A549 (cell line): ENCODE measurements around the gene DHX29. TPM values are rescaled to one million over a fixed set of nuclear protein-coding genes. Genes with fewer than 3 reads are reported as not detected.

ENCODE experiments used
- ATAC-seq, 2 experiments: fragments of 200-7000 bp in 1 of 2; fragments of >200 bp in 1 of 2; cut with Nextera tagmentation in 1 of 2; cut with Tn5 transposase in 1 of 2; 3 replicates each; pipeline versions ENCODE4 v1.8.0 to v1.9.1; 2018 to 2020; ENCODE audit warnings: mild to moderate bottlenecking in 1 of 2, moderate library complexity in 1 of 2
- CTCF ChIA-PET: fragments of 300-600 bp; sonication (Branson Sonifier 250); formaldehyde crosslinking; extraction: SDS; loops from one replicate; lab custom pipeline; 2021; ENCODE audit warnings: antibody characterized with exemption, inconsistent platforms; lab: Yijun Ruan, JAX
- POLR2A ChIA-PET: fragments of 350-600 bp; formaldehyde crosslinking; extraction: SDS; loops from one replicate; lab custom pipeline; 2021; ENCODE audit warnings: antibody characterized with exemption, inconsistent platforms; lab: Yijun Ruan, JAX
- DNase-seq, 2 experiments: peaks; one replicate each; pipeline versions ENCODE4 v3.0.0 to v3.0.0-alpha.2; 2011 to 2016; ENCODE audit warnings: low read depth in 1 of 2, low spot score in 1 of 2
- FAIRE-seq: peaks from 2 replicates; lab custom pipeline; 2011; peaks lifted over from hg19 to GRCh38; lab: Jason Lieb, UNC
- H3K27ac ChIP-seq, 2 experiments: fragments of >200 bp; sonication (Bioruptor Twin); formaldehyde crosslinking; 3 replicates each; pipeline ENCODE4 v1.5.1; 2016 to 2017
- H3K4me1 ChIP-seq: fragments of >200 bp; sonication (Bioruptor Twin); formaldehyde crosslinking; 3 replicates; pipeline ENCODE4 v1.6.1; 2016
- H3K4me2 ChIP-seq: fragments of >200 bp; sonication (Bioruptor Twin); formaldehyde crosslinking; 3 replicates; pipeline ENCODE4 v1.6.1; 2016
- H3K4me3 ChIP-seq: fragments of >200 bp; sonication (Bioruptor Twin); formaldehyde crosslinking; 3 replicates; pipeline ENCODE4 v1.5.1; 2016
- H3K9me3 ChIP-seq: fragments of >200 bp; sonication (Bioruptor Twin); formaldehyde crosslinking; 3 replicates; pipeline ENCODE4 v1.6.1; 2016
- CBX2 ChIP-seq: fragments of 200-600 bp; sonication (generic); IDR thresholded peaks from 2 replicates; pipeline ENCODE4 v1.6.1; 2016; ENCODE audit warnings: low read depth, mild to moderate bottlenecking, borderline replicate concordance
- EP300 ChIP-seq, 2 experiments: fragments of >200 bp; sonication (Bioruptor Twin); formaldehyde crosslinking; IDR thresholded peaks; 2 replicates in 1 of 2; 3 replicates in 1 of 2; pipeline ENCODE4 v1.6.1; 2016 to 2017
- FOSB ChIP-seq: fragments of 250-450 bp; sonication (Bioruptor Pico); IDR thresholded peaks from 2 replicates; pipeline ENCODE4 v1.5.0; 2020; ENCODE audit warnings: mild to moderate bottlenecking, moderate library complexity
- FOXS1 ChIP-seq: fragments of 250-450 bp; sonication (Bioruptor Pico); IDR thresholded peaks from 2 replicates; pipeline ENCODE4 v1.5.0; 2020; ENCODE audit warnings: mild to moderate bottlenecking, moderate library complexity
- GATA3 ChIP-seq: IDR thresholded peaks from 2 replicates; pipeline ENCODE4 v1.6.1; 2012; ENCODE audit warnings: borderline replicate concordance
- HES2 ChIP-seq: fragments of >200 bp; sonication (Bioruptor Twin); formaldehyde crosslinking; IDR thresholded peaks from 2 replicates; pipeline ENCODE4 v1.6.1; 2016
- MAX ChIP-seq: IDR thresholded peaks from 2 replicates; pipeline ENCODE4 v1.6.1; 2012
- MAZ ChIP-seq: fragments of 150-350 bp; IDR thresholded peaks from 2 replicates; pipeline ENCODE4 v1.6.1; 2014; ENCODE audit warnings: antibody characterized with exemption, low read depth, low read length, borderline replicate concordance
- NPAS2 ChIP-seq: fragments of 250-450 bp; sonication (Bioruptor Pico); IDR thresholded peaks from 2 replicates; pipeline ENCODE4 v1.8.0; 2022; ENCODE audit warnings: mild to moderate bottlenecking, moderate library complexity, borderline replicate concordance
- POLR2A ChIP-seq: IDR thresholded peaks from 2 replicates; pipeline ENCODE4 v1.6.1; 2012; ENCODE audit warnings: mild to moderate bottlenecking, low read length
- POLR2AphosphoS2 ChIP-seq: conservative IDR thresholded peaks from 2 replicates; pipeline ENCODE4 v1.6.1; 2012; ENCODE audit warnings: low read length, improper control_type of control experiment, inconsistent platforms
- REST ChIP-seq: fragments of 200-600 bp; sonication (generic); IDR thresholded peaks from 2 replicates; pipeline ENCODE4 v1.6.1; 2016; ENCODE audit warnings: antibody characterized with exemption, mild to moderate bottlenecking, moderate library complexity
- RFX5 ChIP-seq: fragments of 450-650 bp; IDR thresholded peaks from 2 replicates; pipeline ENCODE4 v1.7.1; 2014; ENCODE audit warnings: antibody characterized with exemption, mild to moderate bottlenecking, moderate library complexity
- USF2 ChIP-seq: fragments of 450-650 bp; IDR thresholded peaks from 2 replicates; pipeline ENCODE4 v1.6.1; 2014; ENCODE audit warnings: antibody characterized with exemption
- ZFP36 ChIP-seq: fragments of 450-650 bp; IDR thresholded peaks from 2 replicates; pipeline ENCODE4 v1.6.1; 2014; ENCODE audit warnings: borderline replicate concordance; ENCODE audit not compliant: partially characterized antibody
- WGBS: methylation state at CpG from one replicate; pipeline ENCODE4 v1.1.6; 2017; ENCODE audit errors: missing lambda C conversion rate; 5-methylcytosine and 5-hydroxymethylcytosine counted together
- polyA plus RNA-seq, 4 experiments: library from polyadenylated mRNA; depleted of rRNA in 3 of 4; stranded (reverse); fragments of >200 nt; fragmentation: RNase III in 1 of 4; extraction: RNeasy Plus Mini Kit Qiagen cat#74134 plus additional on column Dnase treatment in 1 of 4; gene quantifications; 2 replicates in 3 of 4; 3 replicates in 1 of 4; pipeline ENCODE4 v1.2.3, GENCODE V29; 2011 to 2017

DHX29 gene
- polyA plus RNA-seq, 2 of the 4 experiments (the other 2 are of a cell fraction) = 12.3 to 25.4 TPM

- no peak for TF ChIP-seq MAZ
- TF ChIP-seq CBX2 = no peak
- no peak for TF ChIP-seq EP300 (IDR thresholded peaks at IDR 0.05)
- TF ChIP-seq USF2 = no peak
- no peak for TF ChIP-seq HES2
- no peak for TF ChIP-seq GATA3
These were observed 83.7 kb downstream of the DHX29 start (continued) for GRCh38 chr5:55223812-55224240.

- CTCF ChIA-PET = interaction anchor here (0.6 to 4.8 kb wide), 3 partner anchors 8 to 713 kb away, joined by 3 to 57 read pairs (median 8); partner anchors contain the start of gene CCNO
These were observed 84.3 kb downstream of the DHX29 start for GRCh38 chr5:55222985-55223811.

More at GRCh38 chr5:55222985-55223811, 84.3 kb downstream of the DHX29 start:
- Histone ChIP-seq H3K4me3 (no peak overlapping the region), H3K4me1 (0 out of 3 replicates have a peak, but pooled peaks cover 5% of the 10 kb centered on the region), H3K9me3 (no peaks in the 10 kb centered on the region), H3K4me2 (no peak overlapping the region), H3K27ac (no peak overlapping the region)
- POLR2A ChIA-PET = interaction anchor here (1.6 kb wide), 1 partner anchor 10 kb away, joined by 6 read pairs; the partner anchor contains the start of gene CCNO
- DNase-seq (no peak), FAIRE-seq (no peak), ATAC-seq (no peak)
- 95% methylated on average over 47 of the region's 61 CpGs for WGBS
- no peak for TF ChIP-seq CBX2
- no peak for TF ChIP-seq RFX5
- no peak for TF ChIP-seq MAX
- no peak for TF ChIP-seq NPAS2 (CRISPR knock-in tag)
- no peak for TF ChIP-seq FOSB (CRISPR knock-in tag)
- TF ChIP-seq POLR2A = no peak
- TF ChIP-seq ZFP36 = no peak
- no peak for TF ChIP-seq FOXS1 (CRISPR knock-in tag)
- TF ChIP-seq REST = no peak
- TF ChIP-seq POLR2AphosphoS2 = no peak
